GM21526 (cell line): ENCODE measurements around the gene TBX4.

Experiments
- ATAC-seq: cut with Tn5 transposase; IDR thresholded peaks from one replicate; pipeline ENCODE4 v1.9.1; 2021; ENCODE audit warnings: moderate library complexity; ENCODE audit not compliant: unreplicated experiment, low FRiP score

TBX4 gene

DNA sequence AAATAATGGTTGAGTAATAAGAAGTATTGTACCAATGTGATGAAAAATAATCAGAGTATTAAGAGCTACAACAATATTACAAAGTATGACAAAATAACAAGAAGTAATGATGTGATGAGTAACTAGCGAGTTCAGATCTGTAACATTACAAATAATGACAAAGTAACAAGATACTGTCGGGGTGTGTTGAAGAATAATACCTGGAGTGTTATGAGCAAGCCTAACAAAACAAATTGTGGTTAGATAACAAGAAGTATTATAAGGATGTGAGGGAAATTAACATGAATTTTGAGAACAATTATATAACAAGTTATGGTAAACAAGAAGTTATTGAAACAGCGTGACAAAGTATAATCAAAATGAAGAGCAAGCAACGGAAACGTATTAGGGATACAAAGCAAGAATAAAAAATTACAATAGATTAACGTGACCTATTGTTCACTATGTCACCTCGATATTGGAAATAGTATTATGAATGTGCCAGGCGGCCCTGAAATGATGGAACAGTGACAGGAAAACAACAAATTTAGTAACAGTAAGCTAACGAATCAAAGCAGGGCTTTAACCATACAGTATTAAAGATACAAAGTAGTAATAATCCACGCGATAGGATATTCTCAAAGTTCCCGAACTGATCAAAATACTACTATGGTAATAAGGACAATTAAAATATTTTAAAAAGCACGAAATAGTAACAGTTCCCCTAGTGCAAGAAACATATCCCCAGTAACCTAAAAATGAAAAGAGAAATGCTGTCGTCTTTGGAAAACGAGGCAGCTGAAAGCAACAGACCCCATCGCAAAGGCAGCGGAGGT, 1.6 kb downstream of the TBX4 start:
- no peak for ATAC-seq

DNA sequence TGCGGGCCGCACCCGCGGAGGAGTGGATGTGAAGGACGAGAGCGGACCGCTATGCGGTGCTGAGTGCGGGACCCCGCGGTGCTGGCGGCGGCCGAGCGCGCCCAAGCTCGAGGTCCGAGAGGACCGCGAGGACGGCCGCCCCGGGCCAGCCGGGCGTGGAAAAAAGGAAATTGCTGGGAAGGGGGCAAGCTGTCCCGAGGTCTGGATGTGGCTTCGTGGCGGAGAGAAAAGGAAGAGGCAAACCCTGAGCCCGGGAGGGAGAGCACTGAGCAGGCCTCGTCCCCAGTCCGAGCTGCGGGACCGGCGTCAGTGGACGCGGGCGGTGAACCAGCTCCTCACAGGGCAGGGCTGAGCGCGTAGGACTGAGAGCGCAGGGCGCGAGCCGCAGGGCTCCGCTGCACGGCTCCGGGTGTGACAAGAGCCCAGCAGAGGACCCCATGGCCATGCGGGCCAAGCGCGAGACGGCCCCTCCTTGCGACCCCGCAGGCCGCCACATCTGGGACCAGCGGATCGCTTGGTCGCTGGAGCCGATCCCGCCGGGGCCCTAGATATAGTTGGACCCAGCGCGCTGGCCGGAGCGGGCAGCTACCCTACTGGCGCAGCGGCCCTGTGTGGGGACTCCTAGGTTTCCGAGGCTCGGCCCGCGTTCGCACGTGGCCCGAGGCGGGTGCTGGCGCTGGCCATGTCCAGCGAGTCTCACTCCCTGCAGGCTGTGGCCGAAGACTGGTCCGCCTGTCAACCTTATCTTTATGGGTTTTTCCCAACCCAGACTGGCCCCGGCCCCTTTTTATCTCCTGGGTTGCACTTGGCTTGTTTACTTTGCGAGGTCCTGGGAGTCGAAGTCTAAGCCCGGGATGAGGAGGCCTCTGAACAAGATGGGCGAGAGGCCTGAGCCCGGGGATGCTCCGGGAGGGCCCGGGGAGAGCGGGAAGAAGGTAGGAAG, 2.4 kb downstream of the TBX4 start:
- ATAC-seq: no peak

DNA sequence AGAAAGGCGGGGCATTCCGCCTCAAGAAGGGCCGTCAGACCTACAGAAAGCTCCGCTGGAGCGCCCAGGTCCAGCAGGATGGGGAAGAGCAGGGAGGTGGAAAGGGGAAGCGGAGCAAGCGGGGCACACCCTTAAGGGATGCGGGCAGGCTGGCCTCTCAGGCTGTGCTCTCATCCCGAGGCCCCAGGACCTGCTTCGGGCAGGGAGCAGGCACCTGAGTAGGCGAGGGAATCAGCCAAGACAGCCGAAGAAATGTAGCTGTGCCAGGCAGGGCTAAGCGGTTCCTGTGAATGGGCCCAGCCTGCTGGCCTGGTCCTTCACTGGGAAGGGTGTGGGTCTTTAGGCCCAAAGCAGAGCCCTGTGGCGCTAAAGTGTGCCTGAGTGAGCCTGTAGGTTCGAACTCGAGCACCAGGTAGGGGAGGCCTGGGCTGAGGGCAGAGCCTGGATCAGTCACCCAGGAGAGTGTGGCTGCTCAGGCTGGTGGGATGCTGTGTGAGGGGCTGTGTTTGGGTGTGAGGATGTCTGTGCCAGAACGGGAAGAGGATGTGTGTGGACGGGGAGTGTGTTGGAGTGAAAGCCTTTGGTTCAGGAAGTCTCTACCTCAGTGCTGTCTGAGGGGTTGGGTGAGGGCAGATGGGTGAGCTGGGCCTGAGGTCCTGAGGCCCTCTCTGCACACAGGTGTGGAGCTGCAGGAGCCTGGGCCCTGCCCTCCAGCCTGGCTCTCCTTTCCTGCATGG, 3.3 kb downstream of the TBX4 start:
- no peak for ATAC-seq

GRCh38 chr17:61456061-61456681, 3.9 kb downstream of the TBX4 start:
- ATAC-seq: no peak

DNA sequence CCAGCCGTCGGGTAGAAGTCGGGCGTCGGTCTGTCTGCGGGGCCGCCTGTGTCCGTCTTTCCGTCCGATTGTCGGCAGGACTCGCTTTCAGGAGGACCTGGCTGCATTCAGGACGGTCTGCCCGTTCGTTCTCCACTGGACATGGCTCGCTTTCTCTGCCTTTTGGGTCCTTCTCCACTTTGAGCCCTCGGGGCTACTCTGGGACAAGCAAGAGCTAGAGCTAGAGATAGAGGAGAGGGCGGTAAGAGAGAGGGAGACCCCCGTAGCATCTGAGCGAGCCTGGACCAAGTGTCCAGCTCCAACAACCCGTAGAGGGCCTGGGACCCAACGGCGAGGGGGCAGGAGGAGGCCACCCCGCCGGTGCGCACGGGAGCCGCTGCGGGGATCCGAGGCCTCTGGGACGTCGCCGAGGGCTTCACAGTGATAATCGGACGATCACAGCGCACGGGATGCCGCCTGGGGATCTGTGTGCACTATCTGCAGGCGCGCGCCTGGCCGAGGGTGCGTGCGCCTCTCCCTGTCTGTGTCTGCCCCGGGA, 4.5 kb downstream of the TBX4 start:
- no peak for ATAC-seq

GRCh38 chr17:61457226-61457983, 5.2 kb downstream of the TBX4 start:
- no peak for ATAC-seq

DNA sequence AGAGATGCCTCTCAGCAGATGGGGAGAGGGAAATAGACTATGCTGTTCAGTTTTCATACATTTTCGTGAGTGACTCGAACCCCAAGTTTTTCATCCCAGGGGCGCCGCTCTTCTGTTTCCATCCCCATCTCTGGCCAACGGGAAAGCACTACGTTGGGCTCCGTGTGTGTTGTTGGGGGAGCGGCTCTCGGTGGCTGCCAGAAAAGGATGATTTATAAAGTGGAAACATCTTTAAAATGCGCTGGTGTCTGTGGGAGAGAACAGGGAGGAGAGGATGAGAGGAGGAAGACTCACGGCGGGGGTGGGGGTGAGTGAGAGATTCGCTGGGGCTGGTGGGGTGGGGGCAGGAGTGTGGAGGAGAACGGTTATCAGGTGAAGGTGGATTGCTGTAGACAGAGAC, 5.8 kb downstream of the TBX4 start:
- no peak for ATAC-seq

DNA sequence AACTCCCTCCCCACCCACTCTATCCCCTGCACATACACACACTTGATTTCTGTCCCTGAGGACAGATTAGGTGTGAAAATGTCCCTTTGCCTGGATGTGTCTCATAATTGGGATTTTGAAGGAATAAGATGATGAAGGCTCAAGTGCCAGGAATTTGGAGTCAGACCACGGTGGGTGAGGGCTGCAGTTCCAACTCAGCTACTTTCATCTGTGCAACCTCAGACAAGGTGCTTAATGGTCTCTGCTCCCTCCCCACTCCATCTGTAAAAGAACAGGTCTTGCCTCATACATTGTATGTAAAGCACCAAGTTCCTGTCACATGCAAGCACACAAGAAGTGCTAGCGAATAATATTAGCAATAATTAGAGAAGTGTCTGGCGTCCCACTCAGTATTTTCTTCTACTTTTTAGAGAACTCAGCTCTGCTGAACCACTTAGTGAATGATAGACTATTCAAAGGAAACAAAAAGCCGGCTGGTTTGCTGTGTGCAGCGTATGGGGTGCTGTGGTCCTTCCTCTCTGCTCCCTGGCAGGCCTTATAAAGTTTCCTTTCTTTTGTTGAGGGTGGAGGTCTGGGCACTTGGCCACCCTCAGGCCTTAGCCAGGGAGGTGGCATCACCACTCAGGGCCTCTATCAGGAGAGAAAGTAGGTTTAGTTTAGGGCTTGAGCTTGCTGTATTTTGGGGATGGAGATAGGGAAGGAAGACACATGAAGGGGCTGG, 6.4 kb downstream of the TBX4 start:
- no peak for ATAC-seq

DNA sequence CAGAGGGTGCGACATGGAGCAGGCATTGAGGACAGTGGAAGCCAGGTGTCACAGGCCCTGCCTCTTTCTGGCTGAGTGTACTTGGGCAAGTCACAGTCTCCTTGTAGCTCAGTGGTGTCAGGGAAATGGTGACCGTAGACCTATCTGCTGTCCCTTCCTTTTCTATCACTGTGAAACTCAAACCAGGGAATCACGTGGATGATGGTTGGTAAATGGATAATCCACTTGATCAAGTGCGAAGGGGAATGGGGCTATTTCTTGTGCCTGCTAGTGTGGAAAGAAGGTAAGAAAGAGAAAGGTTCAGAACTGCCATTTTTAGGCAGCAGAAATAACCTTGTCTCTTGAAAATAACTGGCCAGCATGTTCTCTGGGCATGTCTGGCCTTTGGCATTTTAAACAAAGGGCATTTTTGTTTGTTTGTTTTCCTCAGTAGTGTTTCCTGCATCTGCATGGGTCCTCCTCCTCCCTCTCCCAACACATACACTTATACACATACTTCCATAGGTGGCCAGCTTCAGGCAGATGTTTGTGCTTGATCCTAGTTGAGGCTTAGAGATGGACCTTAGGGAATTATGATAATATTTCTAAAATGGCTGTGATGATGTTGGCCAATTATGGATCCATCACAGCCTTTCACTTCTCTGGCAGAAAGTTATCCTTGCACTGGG, 7.1 kb downstream of the TBX4 start:
- no peak for ATAC-seq

- no peak for ATAC-seq
Measured at GRCh38 chr17:61459939-61460718, 7.9 kb downstream of the TBX4 start.

- ATAC-seq: no peak
Measured at GRCh38 chr17:61460796-61461585, 8.8 kb downstream of the TBX4 start.

DNA sequence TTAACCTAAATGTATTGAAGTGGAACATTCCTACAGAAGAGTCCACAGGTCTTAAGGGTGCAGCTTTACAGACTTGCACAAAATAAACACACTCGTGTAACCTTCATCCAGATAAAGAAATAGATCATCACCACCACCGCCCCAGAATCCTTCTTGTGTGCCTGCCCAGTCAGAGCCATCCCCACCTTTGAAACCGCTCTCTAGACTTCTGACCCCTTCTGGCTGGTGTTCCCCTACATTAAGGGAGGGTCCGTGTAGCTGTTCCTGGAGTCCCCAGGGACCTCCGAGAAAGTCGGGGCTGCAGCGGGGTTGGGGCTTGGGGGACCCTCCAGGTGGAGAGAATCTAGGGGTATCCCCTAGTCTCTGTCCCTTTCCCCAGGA, 9.4 kb downstream of the TBX4 start:
- no peak for ATAC-seq

GRCh38 chr17:61461967-61462718, 9.9 kb downstream of the TBX4 start:
- no peak for ATAC-seq

GRCh38 chr17:61462719-61463315, 10.6 kb downstream of the TBX4 start:
- no peak for ATAC-seq

DNA sequence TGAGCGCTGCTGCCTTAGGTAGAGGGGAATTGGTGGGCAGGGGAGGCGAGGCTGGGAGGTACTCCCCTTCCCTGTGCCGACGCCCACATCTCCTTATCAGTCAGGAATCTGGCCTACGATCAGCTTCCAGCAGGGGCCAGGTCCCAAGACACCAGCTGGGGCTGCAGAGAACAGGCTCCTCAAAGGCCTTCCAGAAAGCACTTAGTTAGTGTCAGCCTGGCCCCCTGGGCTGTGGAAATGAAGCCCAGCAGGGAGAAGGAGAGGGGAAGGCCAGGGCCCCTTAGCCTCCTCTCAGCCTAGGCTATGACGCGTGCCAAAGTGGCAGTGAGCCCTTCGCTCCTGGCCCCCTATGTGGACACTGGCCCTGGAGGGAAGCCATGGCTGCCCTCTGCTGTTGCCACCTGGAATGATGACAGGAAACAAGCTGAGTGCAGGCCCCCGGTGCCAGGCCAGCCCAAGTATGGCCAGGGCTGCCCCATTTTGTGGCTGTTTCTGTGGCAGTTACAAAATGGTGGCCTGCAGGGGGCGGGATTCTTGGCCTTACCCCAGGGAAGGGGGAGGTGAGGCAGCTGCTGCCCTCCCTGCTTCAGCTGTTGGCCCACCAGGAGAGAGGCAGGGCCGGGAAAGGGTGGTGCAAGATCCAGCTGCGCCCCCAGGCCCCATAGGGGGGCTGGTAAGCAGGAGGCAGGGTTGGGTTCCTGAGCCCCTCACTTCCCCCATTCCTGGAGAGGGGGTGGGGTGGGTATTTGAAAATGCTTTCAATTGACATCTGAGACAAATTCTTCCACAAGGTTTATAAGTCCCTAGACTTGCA, 11.3 kb downstream of the TBX4 start:
- ATAC-seq: no peak
